HG02588 (cell line): ENCODE data around the gene WBP11.

ENCODE experiments used
- ATAC-seq: cut with Tn5 transposase; IDR thresholded peaks from one replicate; pipeline ENCODE4 v1.9.1; 2021; ENCODE audit warnings: mild to moderate bottlenecking, moderate library complexity; ENCODE audit not compliant: unreplicated experiment

The WBP11 gene

DNA sequence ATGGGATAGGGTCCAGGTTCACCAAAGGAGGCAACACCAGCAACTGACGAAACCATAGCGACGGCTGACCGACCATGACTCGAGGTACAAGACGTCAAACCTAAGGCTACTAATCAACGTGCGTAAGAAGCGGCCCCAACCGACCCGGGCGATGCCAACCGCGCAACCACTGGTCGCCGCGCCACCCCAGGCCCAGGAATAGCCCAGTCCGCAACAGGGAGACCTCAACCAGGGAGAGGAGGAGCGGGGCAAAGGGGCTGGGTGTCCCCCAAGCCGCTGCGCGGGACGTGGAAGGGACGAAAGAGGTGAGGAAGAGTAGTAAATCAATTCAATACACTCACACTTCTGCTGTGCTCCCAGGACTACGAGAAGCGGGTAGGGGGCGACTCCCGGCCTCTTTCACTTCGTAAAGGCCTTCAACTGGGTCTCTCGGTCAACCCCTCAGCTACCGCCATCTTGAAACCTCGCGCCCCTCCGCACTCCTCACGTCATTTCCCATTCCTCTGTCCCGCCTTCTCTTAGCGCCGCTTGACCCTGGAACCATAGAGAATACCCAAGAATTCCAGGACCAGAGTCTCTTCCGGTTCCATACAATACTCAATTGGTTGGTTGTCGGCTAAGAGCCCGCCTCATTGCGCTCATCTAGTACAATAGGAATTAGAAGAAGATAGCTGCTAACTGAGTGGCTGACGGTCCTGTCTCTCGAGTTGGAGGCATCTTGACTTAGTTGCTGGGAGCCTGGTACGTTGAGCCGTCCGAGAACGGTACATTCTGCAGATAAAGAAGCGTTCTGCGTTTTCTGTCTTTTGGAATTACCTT lies at the start of gene WBP11, which contains the start of gene C12orf60:
WBP11 (minus strand) TSS at position 468 of the 819 bp plus-strand sequence. CDS start 2,095 bp downstream, outside the sequence.
C12orf60 (plus strand) TSS at position 660 of the 819 bp plus-strand sequence. CDS start 19,266 bp downstream, outside the sequence.
- ATAC-seq: peak; percentile 100

DNA sequence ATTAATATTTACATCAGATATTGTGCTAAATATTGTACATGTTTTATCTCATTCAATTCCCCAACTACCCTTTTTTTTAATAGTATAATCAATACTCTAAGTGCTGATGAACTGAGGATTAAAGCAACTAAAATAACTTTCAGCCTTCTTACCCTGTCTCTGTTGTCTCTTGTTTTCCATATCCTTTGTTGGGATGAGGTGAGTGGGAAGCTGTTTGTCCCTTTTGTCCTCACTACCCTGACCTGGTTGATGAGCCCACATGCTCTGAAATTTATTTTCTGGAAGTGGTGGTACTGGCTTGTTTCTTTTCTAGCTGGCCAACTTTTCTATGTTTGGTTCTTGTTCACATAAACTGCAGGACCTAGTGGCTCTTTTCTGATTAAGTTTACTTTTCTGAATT lies 49.6 kb upstream of the WBP11 start:
- ATAC-seq: no peak

DNA sequence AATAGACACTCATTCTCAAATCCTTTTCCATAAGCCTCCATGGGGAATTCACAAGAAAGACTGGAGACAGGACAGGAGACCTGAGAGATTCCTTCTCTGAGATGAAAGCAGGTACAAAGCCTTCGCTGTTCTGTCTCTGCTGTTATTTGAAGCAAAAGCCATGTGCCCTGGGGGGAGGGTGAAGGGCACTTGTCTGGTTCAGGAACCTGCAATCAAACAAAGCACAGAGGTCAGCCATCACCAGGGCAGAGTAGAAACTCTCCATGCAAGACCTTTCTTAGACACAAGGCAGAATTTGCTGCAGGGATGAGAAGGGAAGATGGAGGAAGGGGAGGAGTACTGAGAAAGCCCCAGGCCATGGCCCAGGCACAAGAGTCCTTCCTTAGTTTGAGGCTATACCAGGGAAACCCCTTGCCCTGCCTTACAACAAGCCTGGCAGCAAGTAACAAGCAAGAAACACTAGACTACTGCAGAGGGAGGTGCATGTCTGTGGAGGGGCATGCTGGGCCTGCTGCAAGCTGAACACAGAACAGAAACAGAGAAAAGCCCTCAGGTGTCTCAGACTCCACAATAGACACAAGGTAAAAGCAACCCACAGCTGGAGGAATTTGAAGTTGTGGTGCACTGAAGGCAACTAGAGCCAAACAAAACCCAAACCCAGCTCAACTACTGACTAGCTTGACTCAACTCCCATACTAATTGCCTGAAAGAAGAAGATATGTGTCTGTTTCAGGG lies 47.8 kb upstream of the WBP11 start:
- peak; percentile 80 for ATAC-seq

DNA sequence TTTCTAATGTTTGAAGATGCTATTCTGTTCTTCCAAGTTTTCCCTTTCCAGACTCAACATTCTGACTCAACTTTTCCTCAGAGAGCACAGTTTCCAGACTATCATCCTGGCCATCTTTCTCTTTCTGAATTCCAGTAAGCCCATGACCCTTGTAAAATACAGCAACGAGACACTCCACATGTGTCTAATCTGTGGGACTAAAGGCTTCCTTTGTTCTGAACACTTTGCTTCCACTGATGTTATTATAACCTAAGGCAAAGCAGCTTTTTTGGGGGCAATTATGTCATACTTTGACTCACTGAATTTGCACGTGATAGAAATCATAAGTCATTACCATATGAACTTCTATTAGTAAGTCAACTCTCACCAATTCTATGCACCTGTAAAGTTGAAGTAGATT lies 46.4 kb upstream of the WBP11 start:
- no peak for ATAC-seq

DNA sequence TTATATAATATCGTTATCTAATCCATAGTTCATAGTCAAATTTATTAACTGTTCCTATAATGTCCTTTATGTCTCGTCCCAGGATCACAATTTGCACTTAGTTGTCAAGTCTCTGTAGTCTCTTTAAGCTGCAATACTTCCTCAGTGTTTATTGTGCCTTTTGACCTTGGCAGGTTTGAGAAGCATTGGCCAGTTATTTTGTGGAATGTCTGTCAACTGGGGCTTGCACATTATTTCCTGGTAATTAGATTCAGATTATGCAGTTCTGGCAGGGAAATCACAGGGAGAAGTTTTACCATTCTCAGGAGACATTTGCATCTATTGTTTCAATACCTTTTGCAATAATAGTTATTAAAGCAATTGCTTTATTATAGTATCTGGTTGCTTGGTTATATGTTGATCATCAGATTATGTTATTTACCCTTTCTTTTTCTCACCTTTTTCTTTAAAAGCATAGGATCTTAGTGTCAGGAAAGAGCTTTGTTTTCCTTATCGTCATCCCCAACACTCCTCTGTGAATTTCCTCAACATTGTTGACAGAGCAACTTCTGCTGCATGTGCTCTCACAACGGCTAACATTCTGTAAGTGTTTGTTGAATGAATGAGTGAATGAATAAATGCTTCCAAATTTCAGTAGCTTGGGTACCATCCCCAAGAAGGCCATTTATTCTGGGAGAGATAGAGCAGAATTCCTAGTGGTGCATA lies 43.8 kb upstream of the WBP11 start:
- no peak for ATAC-seq

DNA sequence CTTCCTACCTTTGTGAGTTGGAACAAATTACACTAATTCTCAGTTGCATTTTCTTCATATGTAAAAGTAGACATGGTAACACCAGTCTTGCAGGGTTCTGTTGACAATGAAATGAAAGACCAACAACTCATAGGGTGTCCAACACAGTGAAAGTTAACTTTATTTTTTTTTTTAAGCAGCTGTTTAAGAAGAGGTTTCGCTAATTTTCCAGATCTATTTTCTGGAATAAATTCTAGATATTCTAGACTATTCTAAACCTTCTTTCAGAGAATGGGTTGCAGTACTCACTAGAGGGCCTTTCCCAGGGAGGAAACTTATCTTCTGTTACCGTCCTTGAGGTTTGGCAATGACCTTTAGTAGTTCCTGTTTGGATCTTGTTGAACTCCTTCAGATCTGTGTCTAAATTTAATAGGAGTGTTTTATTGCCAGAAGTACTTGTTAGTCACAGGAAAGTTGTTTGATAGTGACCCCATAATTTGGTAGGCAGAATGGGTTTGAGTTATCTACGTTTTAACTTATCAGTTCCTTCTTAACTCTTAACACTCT lies 42.8 kb upstream of the WBP11 start:
- ATAC-seq: no peak

DNA sequence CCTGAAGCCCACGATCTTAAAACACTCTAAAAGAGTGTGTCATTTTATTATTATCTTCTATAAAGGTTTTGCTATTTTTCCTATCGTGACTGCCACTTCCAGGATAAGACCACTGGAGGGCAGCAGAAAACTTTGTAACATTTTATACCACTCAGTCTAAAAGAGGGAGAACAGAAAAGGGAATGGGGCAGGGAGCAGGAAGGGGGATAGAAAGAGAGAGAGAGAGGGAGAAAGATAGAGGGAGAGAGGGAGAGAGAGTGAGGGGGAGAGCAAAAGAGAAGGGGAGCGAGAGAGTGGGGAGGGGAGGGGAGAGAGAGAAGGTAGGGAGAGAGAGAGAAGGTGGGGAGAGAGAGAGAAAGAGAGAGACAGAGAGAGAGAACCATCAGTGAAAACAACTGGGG lies 42.1 kb upstream of the WBP11 start:
- ATAC-seq: no peak

DNA sequence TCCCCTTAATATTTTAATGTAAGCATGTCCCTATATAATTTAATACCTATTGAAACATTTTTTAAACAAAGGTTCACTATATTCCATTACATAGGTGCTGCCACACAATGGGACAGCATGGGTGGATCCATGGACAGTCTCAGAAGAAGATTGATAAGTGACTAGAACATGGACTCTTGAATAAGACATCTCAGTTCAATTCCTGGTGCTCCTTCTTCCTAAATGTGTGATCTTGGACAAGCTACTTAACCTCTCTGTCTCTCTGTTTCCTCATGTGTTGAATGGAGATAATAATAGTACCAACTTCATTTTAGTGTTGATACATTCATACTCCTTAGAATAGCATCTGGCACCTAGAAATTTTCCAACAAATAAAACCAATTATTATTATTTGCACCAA lies 41.1 kb upstream of the WBP11 start:
- ATAC-seq: no peak

DNA sequence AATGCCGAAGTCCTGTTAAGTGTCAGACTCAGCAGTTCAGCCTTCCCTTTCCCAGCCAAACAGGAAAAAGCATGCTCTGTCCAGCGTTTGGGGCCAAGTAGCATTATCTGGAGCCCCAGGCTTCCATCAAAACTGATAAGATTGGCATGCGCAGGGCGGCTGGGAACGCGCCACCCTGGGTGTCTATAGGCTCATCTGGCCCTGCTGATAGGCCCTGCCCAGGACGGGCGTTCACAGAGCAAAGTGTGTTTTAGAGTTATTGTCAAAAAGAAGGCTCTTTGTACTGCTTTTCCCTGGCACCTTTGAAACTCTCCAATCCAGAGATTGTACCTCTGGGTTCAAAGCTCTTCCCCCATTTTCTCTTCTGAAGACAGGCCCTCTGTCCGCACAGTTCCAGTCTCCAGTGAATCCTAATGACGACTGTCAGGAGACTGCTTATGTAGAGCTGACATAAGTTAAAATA lies 40.2 kb upstream of the WBP11 start, which contains the start of gene ART4:
ART4 (minus strand) TSS at position 102 of the 463 bp plus-strand sequence. CDS start 413 bp downstream, outside the sequence.
- ATAC-seq: no peak

DNA sequence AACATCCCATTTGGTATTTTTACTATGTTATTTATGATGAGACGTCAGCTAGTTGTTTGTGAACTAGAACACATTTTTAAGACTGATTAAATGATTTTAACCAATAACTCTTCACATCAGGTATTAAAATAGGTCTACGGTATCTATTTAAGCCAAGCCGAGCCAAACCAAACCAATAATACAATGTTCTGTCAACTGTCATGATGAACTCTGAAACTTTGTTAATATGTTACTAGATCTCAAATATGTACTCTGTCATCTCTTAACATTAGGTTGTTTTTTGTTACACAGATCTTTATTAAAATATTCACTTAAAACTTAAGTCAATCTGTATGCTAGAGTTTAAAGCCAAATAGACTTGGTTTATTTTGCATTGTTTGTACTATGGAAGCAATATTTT lies 39.0 kb upstream of the WBP11 start:
- ATAC-seq: no peak

DNA sequence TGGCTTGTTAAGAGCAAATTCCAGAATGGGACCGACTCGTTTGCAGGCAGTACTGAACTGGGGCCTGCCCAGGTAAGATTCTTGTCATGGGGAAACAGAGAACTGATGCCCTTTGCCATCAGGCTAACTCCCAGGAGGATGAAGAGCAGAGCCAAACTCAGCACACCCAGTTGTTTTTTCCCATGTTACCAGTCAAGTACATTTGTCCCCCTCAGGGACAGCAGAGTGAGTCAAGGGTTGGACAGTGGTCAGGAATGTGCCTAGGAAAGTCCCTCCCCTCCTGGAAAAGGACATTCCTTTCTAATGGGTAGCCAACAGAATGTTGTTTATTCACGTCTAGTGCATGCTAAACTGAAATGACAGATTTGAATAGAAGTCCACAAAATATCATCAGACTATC lies 38.5 kb upstream of the WBP11 start:
- no peak for ATAC-seq

DNA sequence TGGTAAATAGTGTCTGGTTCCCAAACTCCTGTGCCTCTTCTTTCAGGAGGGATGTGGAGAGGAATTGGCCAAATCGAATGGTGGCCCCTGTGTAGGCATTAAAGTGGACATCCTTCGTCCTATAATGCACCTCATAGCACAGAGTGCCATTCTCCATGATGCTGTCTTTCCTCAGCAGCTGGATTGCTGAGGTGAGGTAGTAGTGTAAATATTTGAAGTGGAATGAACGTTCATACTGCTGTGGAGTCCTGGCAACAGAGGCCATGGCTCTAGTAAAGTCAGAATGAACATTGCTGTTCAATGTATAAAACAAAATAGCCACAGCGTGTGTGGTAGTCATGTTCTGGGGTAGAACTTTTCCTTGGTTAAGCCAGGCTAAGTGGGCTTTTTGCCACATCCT lies 37.3 kb upstream of the WBP11 start:
- no peak for ATAC-seq

DNA sequence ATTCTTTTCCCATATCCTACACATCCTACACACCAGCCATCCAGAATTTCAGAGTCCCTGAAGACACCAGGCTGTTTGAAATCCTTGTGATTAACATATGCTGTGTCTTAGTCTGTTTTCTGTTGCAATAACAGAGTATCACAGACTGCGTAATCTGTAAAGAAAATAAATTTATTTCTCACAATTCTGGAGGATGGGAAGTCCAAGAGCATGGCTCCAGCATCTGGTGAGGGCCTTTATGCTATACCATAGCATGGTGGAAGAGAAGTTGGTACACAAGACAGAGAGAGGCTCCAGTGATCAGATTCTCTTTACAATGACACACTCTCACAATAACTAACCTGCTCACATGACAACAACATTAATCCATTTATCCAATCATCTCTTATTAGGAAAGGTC lies 36.0 kb upstream of the WBP11 start:
- ATAC-seq: no peak

DNA sequence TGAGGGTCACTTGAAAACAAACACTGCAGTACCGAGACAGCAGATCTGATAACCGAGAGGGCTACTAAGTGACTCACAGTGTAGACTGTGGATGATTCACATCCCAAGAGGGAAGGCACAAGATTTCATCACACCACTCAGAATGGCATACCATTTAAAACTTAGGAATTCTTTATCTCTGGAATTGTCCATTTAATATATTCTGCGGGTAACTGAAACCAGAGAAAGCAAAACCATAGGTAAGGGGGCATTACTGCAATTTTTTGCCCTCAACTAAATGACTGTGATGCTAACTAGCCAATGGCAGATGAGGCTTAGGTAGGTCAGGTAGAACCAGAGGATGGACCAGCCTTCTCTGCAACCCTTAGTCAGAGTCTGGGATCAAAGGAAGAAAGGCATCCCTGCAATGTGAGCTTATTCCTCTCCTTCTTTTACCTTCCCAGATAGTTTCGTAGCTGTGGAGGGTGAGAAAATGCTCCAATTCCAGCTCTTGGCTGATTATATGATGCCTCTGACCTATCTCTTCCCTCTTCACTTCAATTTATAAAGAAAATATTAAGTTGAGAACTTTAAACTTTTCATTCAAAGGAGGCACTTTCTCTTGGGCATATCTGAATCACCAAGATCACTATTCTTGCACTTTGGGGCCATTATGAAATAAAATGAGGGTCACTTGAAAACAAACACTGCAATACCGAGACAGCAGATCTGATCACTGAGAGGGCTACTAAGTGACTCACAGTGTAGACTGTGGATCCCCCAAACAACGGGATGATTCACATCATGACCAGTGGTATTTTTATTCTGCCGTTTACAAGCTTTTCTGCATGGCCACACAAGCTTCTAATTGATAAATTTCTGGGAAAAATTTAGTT lies 33.3 kb upstream of the WBP11 start:
- no peak for ATAC-seq

DNA sequence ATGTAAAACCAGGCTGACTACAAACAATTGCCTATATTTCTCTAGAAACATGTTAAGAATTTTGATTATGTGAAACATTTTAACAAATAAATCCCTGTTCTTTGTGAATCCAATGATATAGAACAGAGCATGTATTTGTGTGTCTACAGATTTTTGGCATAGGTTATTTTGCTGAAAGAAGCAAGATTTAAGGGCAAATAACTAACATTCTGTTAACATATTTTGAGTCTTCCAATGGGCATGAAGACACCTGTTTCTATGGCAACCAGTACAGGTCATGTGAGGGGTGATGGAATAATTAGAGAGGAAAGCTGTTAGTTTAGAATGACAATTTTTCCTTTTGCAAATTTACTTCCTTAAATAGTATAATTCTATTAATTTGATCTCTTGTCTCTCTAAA lies 31.2 kb upstream of the WBP11 start:
- ATAC-seq: no peak

DNA sequence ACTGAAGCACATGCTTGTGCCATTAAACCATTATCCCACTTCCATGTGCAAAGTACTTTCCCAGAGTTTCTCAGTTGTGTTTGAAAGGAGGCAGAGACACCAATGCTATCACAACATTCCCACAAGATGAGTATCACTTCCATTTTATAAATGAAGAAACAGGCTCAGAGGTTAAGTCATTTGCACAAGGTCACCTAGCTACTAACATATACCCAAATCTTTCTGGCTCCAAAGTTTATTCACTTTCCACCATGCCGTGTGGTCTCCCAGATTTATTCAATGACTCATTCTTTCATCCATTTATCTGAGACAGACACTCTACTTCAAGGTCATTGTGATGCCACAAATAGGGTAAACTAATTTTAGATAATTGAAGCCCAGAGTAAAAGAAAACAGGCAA lies 30.7 kb upstream of the WBP11 start:
- ATAC-seq: no peak

DNA sequence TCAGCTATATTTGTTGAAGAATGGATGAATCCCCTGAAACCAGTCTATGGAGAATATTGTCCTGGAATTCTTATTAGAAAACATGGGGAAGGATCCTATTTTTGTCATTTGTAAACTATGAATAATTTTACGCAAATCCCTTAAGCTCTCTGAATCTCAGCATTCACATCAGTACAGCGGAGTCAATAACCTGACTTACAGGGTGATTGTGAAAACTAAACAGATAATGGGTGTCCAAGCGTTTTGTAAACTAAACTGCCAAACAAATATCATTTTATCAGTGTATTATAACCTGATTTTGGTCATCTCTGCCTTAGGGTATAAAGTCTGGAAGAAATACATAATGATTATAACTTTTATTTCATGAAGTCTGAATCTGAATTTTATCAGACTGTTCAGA lies 30.1 kb upstream of the WBP11 start:
- no peak for ATAC-seq

DNA sequence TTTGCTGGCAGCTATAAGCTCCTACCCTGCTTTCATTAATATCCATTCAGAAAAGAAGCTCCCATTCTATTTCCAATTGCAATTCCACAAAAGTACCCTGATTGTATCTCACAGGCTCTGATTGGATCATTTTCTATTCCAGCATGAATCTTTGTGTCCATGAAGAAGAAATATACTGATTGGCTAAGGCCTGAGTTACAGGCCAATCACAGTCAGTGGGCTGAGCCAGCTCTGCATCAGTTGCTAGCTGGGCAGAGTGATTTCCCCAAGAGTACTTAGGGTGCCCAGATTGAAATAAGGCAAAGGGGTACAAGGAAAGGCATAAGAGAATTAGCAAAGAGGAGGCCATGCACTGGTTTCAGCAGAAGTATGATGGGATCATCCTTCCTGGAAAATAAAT lies 25.6 kb upstream of the WBP11 start:
- no peak for ATAC-seq

DNA sequence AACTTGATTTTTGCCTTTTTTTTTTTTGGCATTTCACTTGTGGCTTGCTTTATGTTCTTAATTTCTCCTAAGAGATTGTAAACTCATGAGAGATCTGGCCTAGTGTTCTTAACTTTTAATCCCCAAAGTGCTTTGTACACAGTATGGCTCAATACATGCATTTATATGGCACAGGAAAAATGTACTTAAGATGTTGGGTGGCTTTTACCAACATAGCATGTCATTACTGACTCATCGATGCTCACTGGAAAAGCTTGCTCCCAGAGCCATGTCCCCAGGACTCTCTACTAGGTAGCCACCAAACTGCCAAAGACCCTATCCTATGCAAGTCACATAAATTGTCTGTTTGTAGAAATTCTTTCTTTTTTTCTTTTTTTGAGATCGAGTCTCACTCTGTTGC lies 23.8 kb upstream of the WBP11 start:
- no peak for ATAC-seq

DNA sequence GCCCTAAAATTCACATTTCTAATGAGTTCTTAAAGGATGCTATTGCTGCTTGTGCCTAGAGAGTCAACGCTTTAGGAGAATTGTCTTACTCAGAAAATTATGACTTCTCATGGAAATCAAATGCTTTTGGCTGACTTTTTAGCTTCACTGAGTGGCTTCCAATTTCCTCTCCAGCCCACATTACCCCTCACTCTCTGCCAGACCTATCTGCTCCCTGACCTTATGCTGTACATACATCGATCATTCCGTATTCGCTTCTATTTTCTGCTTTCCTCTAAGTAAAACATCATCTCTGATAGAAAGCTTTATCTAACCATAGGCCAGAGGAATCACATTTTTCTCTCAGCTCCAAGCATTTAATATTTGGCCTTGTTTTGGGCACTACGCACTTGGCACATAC lies 23.2 kb upstream of the WBP11 start:
- ATAC-seq: no peak
